ENCODE measurements around the gene ZNF646. TPM values are rescaled to one million over a fixed set of nuclear protein-coding genes. Genes with fewer than 3 reads are reported as not detected.

ZNF646 gene
- total and polyA plus RNA-seq, 4 donors, result 0.89 to 9.6 (median 4.0) TPM

DNA sequence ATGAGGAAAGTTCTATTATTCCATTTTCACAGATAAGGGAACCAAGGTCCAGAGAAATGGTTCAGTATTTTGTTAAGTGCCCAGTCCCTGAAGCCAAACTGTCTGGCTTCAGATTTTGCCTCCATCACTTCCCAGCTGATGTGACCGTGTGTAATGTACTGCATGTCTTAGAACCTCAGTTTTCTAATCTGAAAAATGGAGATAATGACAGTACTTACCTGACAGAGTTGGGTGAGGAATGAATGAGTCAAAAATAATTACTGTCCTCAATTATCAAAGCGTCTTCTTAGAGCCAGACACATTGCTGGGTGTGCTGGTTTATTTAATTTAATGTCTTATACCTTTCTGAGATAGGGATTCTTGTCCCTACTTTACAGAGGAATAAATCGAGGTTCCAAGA lies 6.9 kb upstream of the ZNF646 start:
- TF ChIP-seq FOXA1 (IDR thresholded peaks at IDR 0.05) (no peak), JUND (IDR thresholded peaks at IDR 0.05) (no peak), SP1 (IDR thresholded peaks at IDR 0.05) (no peak), EGR1 (IDR thresholded peaks at IDR 0.05; ENCODE audit: low read depth in 2 of 2) (no peak), GABPA (IDR thresholded peaks at IDR 0.05 in 1 of 2, conservative IDR thresholded peaks at IDR 0.05 in 1 of 2) (no peak), YY1 (IDR thresholded peaks at IDR 0.05) (no peak), HNF4G (IDR thresholded peaks at IDR 0.05) (no peak), HNF4A (conservative IDR thresholded peaks at IDR 0.05) (no peak), RAD21 (IDR thresholded peaks at IDR 0.05) (no peak)
- TF ChIP-seq, protein P1, sequence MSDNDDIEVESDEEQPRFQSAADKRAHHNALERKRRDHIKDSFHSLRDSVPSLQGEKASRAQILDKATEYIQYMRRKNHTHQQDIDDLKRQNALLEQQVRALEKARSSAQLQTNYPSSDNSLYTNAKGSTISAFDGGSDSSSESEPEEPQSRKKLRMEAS (IDR thresholded peaks at IDR 0.05), result no peak
- TF ChIP-seq, protein P2, sequence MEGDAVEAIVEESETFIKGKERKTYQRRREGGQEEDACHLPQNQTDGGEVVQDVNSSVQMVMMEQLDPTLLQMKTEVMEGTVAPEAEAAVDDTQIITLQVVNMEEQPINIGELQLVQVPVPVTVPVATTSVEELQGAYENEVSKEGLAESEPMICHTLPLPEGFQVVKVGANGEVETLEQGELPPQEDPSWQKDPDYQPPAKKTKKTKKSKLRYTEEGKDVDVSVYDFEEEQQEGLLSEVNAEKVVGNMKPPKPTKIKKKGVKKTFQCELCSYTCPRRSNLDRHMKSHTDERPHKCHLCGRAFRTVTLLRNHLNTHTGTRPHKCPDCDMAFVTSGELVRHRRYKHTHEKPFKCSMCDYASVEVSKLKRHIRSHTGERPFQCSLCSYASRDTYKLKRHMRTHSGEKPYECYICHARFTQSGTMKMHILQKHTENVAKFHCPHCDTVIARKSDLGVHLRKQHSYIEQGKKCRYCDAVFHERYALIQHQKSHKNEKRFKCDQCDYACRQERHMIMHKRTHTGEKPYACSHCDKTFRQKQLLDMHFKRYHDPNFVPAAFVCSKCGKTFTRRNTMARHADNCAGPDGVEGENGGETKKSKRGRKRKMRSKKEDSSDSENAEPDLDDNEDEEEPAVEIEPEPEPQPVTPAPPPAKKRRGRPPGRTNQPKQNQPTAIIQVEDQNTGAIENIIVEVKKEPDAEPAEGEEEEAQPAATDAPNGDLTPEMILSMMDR (IDR thresholded peaks at IDR 0.05; ENCODE audit: low read depth, low read length, missing input control), result no peak
- TF ChIP-seq, protein P3, sequence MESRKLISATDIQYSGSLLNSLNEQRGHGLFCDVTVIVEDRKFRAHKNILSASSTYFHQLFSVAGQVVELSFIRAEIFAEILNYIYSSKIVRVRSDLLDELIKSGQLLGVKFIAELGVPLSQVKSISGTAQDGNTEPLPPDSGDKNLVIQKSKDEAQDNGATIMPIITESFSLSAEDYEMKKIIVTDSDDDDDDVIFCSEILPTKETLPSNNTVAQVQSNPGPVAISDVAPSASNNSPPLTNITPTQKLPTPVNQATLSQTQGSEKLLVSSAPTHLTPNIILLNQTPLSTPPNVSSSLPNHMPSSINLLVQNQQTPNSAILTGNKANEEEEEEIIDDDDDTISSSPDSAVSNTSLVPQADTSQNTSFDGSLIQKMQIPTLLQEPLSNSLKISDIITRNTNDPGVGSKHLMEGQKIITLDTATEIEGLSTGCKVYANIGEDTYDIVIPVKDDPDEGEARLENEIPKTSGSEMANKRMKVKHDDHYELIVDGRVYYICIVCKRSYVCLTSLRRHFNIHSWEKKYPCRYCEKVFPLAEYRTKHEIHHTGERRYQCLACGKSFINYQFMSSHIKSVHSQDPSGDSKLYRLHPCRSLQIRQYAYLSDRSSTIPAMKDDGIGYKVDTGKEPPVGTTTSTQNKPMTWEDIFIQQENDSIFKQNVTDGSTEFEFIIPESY (IDR thresholded peaks at IDR 0.05), result no peak
- TF ChIP-seq, protein P4, sequence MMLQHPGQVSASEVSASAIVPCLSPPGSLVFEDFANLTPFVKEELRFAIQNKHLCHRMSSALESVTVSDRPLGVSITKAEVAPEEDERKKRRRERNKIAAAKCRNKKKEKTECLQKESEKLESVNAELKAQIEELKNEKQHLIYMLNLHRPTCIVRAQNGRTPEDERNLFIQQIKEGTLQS (IDR thresholded peaks at IDR 0.05), result no peak
- 93% methylated on average over 3 of the region's 3 CpGs for WGBS
- Histone ChIP-seq H3K36me3 (ENCODE audit: control insufficient read depth in 4 of 4, insufficient read depth in 3 of 4, low read depth in 1 of 4, low read length in 3 of 4) (peaks cover 0 to 8% (median 3%) of the 10 kb centered on the region in 4 donors), H3K9me3 (ENCODE audit: control insufficient read depth in 4 of 4, low read length in 3 of 4) (no peaks in the 10 kb centered on the region), H3K27me3 (ENCODE audit: control insufficient read depth in 4 of 4, insufficient read depth in 4 of 4, low read length in 3 of 4) (no peaks in the 10 kb centered on the region), H3K4me3 (ENCODE audit: low read depth in 1 of 3, low read length in 3 of 3) (no peak overlapping the region), H3K4me1 (ENCODE audit: control insufficient read depth in 4 of 4, insufficient read depth in 4 of 4, low read length in 3 of 4) (peaks cover 0 to 8% (median 5%) of the 10 kb centered on the region in 4 donors), H3K27ac (ENCODE audit: low read depth in 1 of 2, low read length in 2 of 2) (no peak overlapping the region), H3K9ac (ENCODE audit: low read depth in 1 of 2, low read length in 2 of 2) (no peak overlapping the region)
- no peak for DNase-seq (ENCODE audit: low spot score)

DNA sequence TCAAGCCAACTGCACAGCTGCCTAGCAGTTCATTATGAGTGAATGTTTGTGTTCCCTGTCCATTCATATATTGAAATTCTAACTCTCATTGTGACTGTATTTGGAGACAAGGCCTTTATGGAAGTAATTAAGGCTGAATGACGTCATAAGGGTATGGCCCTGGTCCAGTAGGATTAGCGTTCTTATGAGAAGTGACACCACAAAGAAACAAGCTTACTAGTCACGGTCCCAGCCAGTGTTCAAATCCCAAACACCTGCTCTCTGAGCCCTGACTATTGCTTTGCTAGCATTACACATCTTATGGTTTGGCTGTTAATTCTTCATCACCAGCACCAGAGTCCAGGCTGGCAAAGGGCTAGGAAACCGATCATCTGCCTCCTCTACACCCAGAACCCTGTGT lies 2.4 kb upstream of the ZNF646 start:
- Histone ChIP-seq H3K9me3 (ENCODE audit: control insufficient read depth in 4 of 4, low read length in 3 of 4) (no peaks in the 10 kb centered on the region), H3K9ac (ENCODE audit: low read depth in 1 of 2, low read length in 2 of 2) (no peak overlapping the region), H3K4me3 (ENCODE audit: low read depth in 1 of 3, low read length in 3 of 3) (no peak overlapping the region), H3K36me3 (ENCODE audit: control insufficient read depth in 4 of 4, insufficient read depth in 3 of 4, low read depth in 1 of 4, low read length in 3 of 4) (peaks cover 0 to 3% (median 2%) of the 10 kb centered on the region in 4 donors), H3K27me3 (ENCODE audit: control insufficient read depth in 4 of 4, insufficient read depth in 4 of 4, low read length in 3 of 4) (no peaks in the 10 kb centered on the region), H3K4me1 (ENCODE audit: control insufficient read depth in 4 of 4, insufficient read depth in 4 of 4, low read length in 3 of 4) (peaks cover 0 to 26% (median 19%) of the 10 kb centered on the region in 4 donors), H3K27ac (ENCODE audit: low read depth in 1 of 2, low read length in 2 of 2) (no peak overlapping the region)
- no peak for DNase-seq (ENCODE audit: low spot score)
- TF ChIP-seq, protein P5, sequence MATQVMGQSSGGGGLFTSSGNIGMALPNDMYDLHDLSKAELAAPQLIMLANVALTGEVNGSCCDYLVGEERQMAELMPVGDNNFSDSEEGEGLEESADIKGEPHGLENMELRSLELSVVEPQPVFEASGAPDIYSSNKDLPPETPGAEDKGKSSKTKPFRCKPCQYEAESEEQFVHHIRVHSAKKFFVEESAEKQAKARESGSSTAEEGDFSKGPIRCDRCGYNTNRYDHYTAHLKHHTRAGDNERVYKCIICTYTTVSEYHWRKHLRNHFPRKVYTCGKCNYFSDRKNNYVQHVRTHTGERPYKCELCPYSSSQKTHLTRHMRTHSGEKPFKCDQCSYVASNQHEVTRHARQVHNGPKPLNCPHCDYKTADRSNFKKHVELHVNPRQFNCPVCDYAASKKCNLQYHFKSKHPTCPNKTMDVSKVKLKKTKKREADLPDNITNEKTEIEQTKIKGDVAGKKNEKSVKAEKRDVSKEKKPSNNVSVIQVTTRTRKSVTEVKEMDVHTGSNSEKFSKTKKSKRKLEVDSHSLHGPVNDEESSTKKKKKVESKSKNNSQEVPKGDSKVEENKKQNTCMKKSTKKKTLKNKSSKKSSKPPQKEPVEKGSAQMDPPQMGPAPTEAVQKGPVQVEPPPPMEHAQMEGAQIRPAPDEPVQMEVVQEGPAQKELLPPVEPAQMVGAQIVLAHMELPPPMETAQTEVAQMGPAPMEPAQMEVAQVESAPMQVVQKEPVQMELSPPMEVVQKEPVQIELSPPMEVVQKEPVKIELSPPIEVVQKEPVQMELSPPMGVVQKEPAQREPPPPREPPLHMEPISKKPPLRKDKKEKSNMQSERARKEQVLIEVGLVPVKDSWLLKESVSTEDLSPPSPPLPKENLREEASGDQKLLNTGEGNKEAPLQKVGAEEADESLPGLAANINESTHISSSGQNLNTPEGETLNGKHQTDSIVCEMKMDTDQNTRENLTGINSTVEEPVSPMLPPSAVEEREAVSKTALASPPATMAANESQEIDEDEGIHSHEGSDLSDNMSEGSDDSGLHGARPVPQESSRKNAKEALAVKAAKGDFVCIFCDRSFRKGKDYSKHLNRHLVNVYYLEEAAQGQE (IDR thresholded peaks at IDR 0.05), result no peak
- TF ChIP-seq RXRA (IDR thresholded peaks at IDR 0.05) (no peak), JUND (IDR thresholded peaks at IDR 0.05) (no peak), HNF4A (conservative IDR thresholded peaks at IDR 0.05) (no peak)
- TF ChIP-seq, protein P3 (IDR thresholded peaks at IDR 0.05), result no peak
- TF ChIP-seq, protein P4 (IDR thresholded peaks at IDR 0.05), result no peak
- TF ChIP-seq, protein P2 (IDR thresholded peaks at IDR 0.05; ENCODE audit: low read depth, low read length, missing input control), result no peak
- WGBS, result 57% methylated on average over 4 of the region's 4 CpGs

Data from liver (tissue), 9 donors.